IMR-90 (cell line): Measurements from ENCODE around the gene ARF3.

Source experiments
- CEBPB ChIP-seq: IDR thresholded peaks from 2 replicates; pipeline ENCODE4 v1.6.1; 2012; ENCODE audit warnings: low read depth, low read length, improper control_type of control experiment
- MAFK ChIP-seq: IDR thresholded peaks from 2 replicates; pipeline ENCODE4 v1.6.1; 2012; ENCODE audit warnings: low read depth, low read length, improper control_type of control experiment
- POLR2A ChIP-seq: IDR thresholded peaks from 2 replicates; pipeline ENCODE4 v1.6.1; 2012; ENCODE audit warnings: mild to moderate bottlenecking, low read depth, low read length
- RFX5 ChIP-seq: IDR thresholded peaks from 2 replicates; pipeline ENCODE4 v1.8.0; 2012; ENCODE audit warnings: low read depth, mild to moderate bottlenecking, low read length, moderate library complexity
- TF ChIP-seq, protein P1 (sequence below): conservative IDR thresholded peaks from 2 replicates; pipeline ENCODE4 v1.5.1; 2012; ENCODE audit warnings: mild to moderate bottlenecking, low read depth, low read length, improper control_type of control experiment
- TF ChIP-seq, protein P2 (sequence below): fragments of 150-350 bp; IDR thresholded peaks from 2 replicates; pipeline ENCODE4 v1.6.1; 2016; ENCODE audit warnings: low read depth, mild to moderate bottlenecking, low read length, moderate library complexity, borderline replicate concordance
- TF ChIP-seq, protein P3 (sequence below): fragments of 150-350 bp; IDR thresholded peaks from 2 replicates; pipeline ENCODE4 v1.6.1; 2017; ENCODE audit warnings: mild to moderate bottlenecking, antibody characterized with exemption, low read length, low read depth

DNA sequence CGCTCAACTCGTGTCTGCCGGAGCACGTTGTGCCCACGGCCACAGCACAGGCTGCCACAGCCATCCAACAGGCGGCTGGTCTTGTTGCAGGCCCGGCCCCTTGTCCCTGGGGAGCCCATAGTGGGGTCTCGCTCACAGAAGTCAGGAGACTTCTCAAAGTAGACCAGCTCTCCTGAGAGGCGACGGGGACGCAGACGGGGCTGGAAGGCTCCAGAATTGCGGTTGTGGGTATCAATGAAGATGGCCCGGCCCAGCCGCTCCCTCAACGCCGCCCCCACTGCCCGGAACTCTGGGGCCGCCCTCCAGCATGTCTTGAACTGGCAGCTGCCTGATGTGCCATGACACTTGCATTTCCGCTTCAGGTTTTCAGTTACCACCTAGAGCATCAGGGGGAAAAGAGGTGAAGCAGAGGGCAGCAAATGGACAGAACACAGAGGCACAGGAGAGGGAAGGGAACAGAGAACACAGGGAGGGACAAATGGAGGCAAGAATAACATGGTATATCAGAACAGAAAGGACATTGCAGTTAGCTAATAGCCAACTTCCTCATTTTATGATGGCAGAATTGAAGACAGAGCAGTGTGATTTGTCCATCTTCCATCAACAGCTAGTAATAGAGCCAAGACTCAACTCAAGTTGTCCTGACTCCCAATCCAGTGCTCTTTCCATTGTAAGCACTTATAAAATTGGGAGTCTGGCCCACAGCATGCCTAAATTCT, 9.0 kb upstream of the ARF3 start:
- TF ChIP-seq, protein P1, sequence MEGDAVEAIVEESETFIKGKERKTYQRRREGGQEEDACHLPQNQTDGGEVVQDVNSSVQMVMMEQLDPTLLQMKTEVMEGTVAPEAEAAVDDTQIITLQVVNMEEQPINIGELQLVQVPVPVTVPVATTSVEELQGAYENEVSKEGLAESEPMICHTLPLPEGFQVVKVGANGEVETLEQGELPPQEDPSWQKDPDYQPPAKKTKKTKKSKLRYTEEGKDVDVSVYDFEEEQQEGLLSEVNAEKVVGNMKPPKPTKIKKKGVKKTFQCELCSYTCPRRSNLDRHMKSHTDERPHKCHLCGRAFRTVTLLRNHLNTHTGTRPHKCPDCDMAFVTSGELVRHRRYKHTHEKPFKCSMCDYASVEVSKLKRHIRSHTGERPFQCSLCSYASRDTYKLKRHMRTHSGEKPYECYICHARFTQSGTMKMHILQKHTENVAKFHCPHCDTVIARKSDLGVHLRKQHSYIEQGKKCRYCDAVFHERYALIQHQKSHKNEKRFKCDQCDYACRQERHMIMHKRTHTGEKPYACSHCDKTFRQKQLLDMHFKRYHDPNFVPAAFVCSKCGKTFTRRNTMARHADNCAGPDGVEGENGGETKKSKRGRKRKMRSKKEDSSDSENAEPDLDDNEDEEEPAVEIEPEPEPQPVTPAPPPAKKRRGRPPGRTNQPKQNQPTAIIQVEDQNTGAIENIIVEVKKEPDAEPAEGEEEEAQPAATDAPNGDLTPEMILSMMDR, result no peak
- TF ChIP-seq, protein P2, sequence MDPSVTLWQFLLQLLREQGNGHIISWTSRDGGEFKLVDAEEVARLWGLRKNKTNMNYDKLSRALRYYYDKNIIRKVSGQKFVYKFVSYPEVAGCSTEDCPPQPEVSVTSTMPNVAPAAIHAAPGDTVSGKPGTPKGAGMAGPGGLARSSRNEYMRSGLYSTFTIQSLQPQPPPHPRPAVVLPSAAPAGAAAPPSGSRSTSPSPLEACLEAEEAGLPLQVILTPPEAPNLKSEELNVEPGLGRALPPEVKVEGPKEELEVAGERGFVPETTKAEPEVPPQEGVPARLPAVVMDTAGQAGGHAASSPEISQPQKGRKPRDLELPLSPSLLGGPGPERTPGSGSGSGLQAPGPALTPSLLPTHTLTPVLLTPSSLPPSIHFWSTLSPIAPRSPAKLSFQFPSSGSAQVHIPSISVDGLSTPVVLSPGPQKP, result no peak
- TF ChIP-seq POLR2A, result no peak
- no peak for TF ChIP-seq RFX5
- TF ChIP-seq CEBPB, result no peak
- no peak for TF ChIP-seq MAFK
- TF ChIP-seq, protein P3, sequence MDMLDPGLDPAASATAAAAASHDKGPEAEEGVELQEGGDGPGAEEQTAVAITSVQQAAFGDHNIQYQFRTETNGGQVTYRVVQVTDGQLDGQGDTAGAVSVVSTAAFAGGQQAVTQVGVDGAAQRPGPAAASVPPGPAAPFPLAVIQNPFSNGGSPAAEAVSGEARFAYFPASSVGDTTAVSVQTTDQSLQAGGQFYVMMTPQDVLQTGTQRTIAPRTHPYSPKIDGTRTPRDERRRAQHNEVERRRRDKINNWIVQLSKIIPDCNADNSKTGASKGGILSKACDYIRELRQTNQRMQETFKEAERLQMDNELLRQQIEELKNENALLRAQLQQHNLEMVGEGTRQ, result no peak
